DND-41 (cell line): ENCODE data around the gene NKD2.

Experiments used
- CTCF ChIP-seq: IDR thresholded peaks from 2 replicates; pipeline ENCODE4 v1.5.1; 2012; ENCODE audit warnings: borderline replicate concordance, low read length, moderate library complexity, mild to moderate bottlenecking; ENCODE audit not compliant: poor library complexity, severe bottlenecking; ENCODE audit errors: extremely low read depth
- EZH2 ChIP-seq: IDR thresholded peaks from 3 replicates; pipeline ENCODE4 v1.6.1; 2012; ENCODE audit warnings: borderline replicate concordance, low read depth, mild to moderate bottlenecking, moderate library complexity, low read length, inconsistent platforms; ENCODE audit not compliant: severe bottlenecking

GRCh38 chr5:959581-960531 is 48.7 kb upstream of the NKD2 start:
- TF ChIP-seq CTCF: no peak
- no peak for TF ChIP-seq EZH2
